ENCODE measurements around the gene ACTN2.

Gene ACTN2

GRCh38 chr1:236760480-236760879 lies 74.2 kb downstream of the ACTN2 start:
- no peak for DNase-seq (ENCODE audit: extremely low read depth, low read depth)
- H3K4me3 ChIP-seq (replicated peaks; ENCODE audit: low read depth, low read length), result no peak overlapping the region
- TF ChIP-seq CTCF (IDR thresholded peaks at IDR 0.05; ENCODE audit: low read depth, low read length, missing control alignments), result no peak

GRCh38 chr1:236760986-236761385 lies 74.7 kb downstream of the ACTN2 start:
- no peak for TF ChIP-seq CTCF (IDR thresholded peaks at IDR 0.05; ENCODE audit: low read depth, low read length, missing control alignments)
- no peak overlapping the region for H3K4me3 ChIP-seq (replicated peaks; ENCODE audit: low read depth, low read length)
- DNase-seq (ENCODE audit: extremely low read depth, low read depth), result no peak

- H3K4me3 ChIP-seq (replicated peaks; ENCODE audit: low read depth, low read length), result no peak overlapping the region
- no peak for TF ChIP-seq CTCF (IDR thresholded peaks at IDR 0.05; ENCODE audit: low read depth, low read length, missing control alignments)
- DNase-seq (ENCODE audit: extremely low read depth, low read depth), result no peak
Observed at GRCh38 chr1:236761397-236762132, 75.3 kb downstream of the ACTN2 start.

GRCh38 chr1:236762410-236762809 lies 76.1 kb downstream of the ACTN2 start:
- no peak overlapping the region for H3K4me3 ChIP-seq (replicated peaks; ENCODE audit: low read depth, low read length)
- no peak for DNase-seq (ENCODE audit: extremely low read depth, low read depth)
- no peak for TF ChIP-seq CTCF (IDR thresholded peaks at IDR 0.05; ENCODE audit: low read depth, low read length, missing control alignments)

DNA sequence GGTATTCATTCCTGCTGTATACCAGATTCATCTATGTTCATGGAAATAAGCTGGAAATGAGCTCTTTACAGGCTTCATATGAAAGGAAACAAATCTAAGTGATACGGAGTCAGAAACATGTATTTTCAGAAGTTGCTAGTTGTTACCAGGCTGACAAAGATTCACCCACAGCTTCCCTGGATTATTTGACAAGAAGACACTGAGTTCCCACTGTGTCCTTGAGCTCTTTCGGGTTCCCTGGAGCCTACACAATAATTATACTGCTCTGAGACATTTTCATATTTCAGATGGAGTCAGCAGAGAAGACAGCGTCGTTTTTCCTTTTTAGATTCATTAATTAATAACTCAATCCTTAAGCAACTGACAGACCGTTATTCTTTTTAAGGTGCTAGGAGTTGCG lies 79.5 kb downstream of the ACTN2 start:
- no peak overlapping the region for H3K4me3 ChIP-seq (replicated peaks; ENCODE audit: low read depth, low read length)
- no peak for TF ChIP-seq CTCF (IDR thresholded peaks at IDR 0.05; ENCODE audit: low read depth, low read length, missing control alignments)
- no peak for DNase-seq (ENCODE audit: extremely low read depth, low read depth)

DNA sequence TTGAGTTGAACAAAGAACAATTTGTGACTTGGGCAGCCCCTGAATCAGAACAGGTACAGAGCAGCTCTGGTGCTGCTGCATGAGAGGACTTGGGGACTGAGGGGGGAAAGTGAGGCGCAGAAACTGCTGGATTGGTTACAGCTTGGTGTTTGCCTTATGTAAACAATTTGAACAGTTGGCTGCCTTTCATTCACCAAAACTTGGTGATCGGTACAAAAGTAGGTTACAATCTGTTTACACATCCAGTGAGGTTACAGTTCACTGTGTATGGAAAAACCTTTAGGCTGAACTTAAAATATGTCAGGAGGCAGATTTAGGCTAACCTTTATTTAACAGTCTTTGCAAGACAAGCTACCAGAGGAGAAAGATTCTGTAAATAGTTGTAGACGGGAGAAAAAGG lies 80.2 kb downstream of the ACTN2 start:
- DNase-seq (ENCODE audit: extremely low read depth, low read depth), result no peak
- TF ChIP-seq CTCF (IDR thresholded peaks at IDR 0.05; ENCODE audit: low read depth, low read length, missing control alignments), result no peak
- H3K4me3 ChIP-seq (replicated peaks; ENCODE audit: low read depth, low read length), result no peak overlapping the region

DNA sequence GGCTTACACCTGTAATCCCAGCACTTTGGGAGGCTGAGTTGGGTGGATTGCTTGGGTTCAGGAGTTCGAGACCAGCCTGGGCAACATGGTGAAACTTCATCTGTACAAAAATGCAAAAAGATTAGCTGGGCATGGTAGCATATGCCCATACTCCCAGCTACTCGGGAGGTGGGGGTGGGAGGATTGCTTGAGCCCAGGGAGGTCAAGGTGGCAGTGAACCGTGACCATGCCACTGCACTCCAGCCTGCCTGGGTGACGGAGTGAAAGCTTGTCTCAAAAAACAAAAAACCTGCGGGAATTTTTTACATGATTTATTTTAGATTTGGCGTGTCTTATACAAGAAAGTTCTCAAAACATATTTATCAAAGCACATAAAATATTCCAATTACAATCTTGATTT lies 81.0 kb downstream of the ACTN2 start:
- no peak for DNase-seq (ENCODE audit: extremely low read depth, low read depth)
- H3K4me3 ChIP-seq (replicated peaks; ENCODE audit: low read depth, low read length), result no peak overlapping the region
- no peak for TF ChIP-seq CTCF (IDR thresholded peaks at IDR 0.05; ENCODE audit: low read depth, low read length, missing control alignments)
